ENCODE measurements around the gene RPLP1.

- TF ChIP-seq POLR2A (IDR thresholded peaks at IDR 0.05) (no peak), CTCF (IDR thresholded peaks at IDR 0.05) (no peak)
Measured at GRCh38 chr15:69489073-69489571, 36.5 kb downstream of the RPLP1 start.
